HG02588 (cell line): ENCODE data around the gene LBX2.

Experiments used
- ATAC-seq: cut with Tn5 transposase; IDR thresholded peaks from one replicate; pipeline ENCODE4 v1.9.1; 2021; ENCODE audit warnings: mild to moderate bottlenecking, moderate library complexity; ENCODE audit not compliant: unreplicated experiment

LBX2 gene

DNA sequence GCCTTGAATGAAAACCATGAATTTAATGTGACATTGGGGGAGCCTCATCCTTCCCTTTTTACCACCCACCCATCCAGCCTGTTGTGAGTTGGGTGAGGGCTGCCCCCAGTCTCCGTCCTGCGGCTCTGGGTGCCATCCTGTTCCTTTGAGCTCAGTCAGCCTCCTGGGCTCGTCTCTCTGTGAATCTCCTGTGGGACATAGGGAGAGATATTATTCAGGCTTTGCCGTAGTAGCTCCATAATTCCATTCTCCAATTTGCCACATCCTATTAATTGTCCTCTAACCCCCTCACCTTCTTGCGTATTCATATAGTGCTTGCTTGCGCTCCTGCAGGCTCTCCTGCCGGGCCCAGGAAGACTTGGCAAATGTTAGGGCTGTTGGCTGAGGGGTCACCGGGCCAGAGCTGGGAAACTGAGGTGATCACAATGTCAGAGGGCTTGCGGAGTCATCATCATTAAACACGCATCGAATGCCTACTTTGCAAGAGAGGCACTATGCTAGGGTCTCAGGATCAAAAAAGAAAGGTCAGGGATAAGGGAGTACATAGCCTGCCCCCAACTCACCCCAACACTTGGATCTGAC is 27.3 kb upstream of the LBX2 start:
- no peak for ATAC-seq

DNA sequence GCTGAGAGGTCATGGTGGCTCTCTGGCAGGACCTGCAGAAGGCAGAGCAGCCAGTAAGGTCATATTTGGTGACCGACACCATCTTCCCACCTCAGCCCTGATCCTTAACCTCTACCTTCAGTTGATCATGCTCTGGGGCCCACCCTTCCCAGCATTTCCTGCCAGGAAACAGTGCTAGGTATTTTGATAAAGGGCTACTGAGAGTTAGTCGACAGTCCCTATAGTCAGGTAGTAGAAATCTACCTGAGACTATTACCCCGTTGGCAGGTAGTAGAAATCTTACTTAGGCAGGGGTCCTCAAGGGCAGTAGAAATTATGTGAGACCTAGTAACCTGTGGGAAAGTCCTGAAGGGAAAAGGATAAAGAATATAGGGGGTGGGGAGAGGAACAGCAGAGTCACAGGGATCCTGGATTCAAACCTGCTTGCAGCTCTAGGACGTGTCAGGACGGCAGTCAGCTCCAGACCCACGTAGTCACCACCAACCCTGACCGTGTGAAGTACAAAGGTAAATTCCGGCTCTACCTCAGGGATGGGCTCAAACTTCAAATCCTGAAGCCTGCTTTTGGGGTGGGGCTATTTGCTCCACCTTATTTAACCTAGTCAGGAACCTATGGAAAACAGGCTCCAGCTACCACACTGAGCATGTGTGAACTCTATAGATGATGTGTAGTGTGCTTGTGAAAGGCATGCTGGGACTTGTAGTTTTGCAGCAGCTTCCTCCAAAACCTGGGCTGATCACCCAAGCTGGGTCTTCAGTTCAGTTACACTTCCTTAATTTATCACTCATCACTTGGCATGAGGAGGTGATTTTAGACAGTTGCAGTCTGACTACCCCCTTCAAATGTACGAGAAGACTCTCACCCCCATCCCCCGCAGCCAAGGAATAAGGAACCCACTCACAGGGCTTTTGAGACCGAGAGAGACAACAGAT is 26.6 kb upstream of the LBX2 start, which contains the start of gene DQX1:
Gene DQX1, minus strand, starts transcription at position 515 of the 932 bp plus-strand sequence. Its CDS starts 502 bp downstream, at position 13.
- no peak for ATAC-seq

DNA sequence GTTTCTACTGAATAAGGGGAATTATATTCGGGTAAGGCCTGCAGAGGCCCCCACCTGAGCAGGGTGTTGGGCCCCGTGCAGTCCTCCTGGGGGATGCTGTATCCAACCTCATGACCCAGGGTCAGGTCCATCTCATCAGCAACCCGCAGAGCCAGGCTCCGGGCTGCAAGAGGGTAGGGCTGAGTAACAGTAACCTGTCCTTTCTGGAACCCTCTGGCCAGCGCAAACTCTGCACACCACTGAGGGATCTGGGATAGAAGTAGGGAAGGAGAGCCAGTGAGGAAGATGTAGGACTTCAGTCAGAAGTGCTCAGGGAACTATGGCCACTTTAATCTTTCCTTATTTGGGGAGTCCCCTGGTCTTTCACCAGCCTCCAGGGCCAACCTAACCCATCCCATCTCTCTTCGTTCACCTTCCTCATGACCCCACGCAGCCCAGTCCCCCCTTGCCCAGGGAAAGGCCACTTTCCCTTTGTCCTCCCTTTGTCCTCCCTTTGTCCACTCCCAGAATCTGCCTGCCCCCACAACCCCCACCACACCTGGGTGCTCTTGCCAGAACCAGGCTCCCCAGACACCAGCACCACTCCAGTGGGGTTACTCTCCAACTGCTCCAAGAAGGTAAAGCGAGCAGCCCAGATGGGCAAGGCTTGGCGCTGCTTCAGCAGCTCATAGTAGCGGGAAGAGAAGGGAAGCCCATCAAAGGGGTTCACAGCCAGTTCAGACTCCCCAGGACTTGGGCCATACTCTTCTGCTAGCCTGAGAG is 25.7 kb upstream of the LBX2 start:
- no peak for ATAC-seq

DNA sequence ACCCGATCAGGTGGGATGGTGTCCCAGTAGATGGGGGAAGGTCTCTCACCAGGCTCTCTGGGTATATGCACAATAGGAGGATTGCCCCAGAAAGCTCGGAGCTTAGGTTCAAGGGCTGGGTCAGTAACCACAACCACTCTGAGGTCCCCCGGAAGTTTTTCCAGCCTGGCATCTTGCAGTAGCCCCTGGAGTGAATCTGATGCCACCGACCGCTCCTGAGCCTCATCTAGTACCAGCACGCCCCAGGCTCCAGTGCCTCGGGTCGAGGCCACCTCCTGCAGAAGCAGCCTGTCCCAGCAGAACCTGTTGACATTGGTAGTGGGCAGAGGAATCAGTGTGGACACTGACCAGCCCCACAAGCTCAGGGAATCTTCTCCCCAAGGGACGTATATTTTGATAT is 24.6 kb upstream of the LBX2 start:
- ATAC-seq = no peak

DNA sequence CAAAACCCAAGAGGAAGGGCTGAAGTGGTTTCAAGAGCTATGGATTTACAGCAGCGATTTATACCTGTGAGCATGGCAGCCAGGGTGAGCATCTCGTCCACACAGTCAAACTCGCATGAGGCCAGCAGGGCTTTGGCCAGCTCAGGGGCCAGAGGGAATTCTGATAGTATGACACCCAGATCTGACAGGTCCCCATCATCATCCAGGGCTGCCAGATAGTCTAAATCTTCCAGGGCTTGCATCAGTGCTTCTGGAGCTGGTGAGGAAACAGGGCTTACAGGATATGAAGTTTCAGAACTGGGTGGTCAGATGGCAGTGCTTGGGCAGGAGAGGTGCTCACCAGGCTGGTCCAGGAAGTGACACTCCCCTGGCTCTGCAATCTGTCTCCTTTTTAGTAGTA is 23.1 kb upstream of the LBX2 start:
- no peak for ATAC-seq

DNA sequence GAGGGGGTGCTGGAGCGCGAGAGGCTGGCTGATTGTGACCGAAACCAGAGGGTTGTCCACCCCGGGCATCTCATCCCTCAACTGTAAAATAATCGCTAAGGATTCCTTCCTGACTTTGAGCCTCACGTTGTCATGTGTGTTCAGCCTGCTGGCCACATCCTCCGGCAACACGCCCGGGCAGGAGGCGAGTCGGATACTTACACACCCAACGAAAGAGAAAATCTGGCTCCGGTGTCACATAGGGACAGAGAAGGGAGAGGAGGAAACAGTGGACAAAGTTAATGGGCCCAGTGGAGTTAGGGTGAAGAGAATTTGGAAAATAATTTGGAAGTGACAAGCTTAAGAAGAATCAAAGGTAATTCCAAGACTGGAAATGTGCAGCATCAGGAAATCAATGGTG is 17.2 kb upstream of the LBX2 start:
- ATAC-seq = no peak

DNA sequence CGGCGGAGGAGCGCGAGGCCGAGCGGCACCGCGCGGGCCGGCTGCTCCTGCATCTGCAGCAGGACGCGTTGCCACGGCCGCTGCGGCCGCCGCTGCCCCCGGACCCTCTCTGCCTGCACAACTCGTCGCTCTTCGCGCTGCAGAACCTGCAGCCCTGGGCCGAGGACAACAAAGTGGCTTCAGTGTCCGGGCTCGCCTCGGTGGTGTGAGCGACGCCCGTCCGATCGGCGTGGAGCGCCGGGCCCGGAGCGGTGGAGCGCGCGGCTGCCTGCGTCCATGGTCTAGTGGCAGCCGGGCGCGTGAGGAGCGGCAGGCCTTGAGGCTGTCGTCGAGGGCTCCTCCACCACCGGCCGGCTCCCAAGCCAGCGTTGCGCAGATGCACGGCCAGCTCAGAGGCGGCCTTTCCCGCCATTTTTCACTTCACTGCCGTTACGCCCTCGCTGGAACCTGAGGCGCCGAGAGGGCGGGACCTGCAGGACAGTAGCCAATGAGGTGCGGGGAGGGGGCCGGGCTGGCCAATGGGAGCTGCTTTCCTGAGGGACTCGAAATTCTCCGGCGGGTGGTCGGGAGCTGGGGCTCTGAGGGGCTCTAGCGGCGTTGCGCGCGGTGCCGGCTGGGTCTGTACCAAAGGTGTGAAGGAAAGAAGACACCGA is 16.7 kb upstream of the LBX2 start:
- no peak for ATAC-seq

DNA sequence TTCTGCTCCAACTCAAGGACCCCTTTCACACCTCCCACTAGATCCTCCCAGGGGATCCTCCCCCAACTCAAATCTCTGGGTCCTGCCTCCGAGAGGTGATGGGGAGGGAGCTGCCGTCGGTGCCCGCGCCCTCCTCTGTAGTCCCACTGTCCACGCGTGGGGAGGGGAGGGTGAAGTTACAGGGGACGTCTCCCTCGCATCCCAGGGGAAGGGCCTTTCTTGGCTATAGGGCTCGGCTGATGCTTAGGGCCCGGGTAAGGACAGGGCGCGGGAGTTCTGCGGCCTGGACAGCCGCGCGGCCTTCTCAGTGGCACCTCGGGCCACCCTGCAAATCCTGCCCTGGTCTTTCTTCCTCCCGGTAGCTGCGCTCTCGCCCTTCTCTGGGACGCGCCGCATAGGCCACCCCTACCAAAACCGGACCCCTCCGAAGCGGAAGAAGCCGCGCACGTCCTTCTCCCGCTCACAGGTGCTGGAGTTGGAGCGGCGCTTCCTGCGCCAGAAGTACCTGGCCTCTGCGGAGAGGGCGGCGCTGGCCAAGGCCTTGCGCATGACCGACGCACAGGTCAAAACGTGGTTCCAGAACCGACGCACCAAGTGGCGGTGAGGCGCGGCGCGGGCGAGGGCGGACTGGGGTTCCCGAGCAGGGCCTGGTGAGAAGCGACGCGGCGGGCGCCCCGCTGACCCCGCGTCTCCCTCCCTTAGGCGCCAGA is 16.0 kb upstream of the LBX2 start:
- ATAC-seq = no peak

DNA sequence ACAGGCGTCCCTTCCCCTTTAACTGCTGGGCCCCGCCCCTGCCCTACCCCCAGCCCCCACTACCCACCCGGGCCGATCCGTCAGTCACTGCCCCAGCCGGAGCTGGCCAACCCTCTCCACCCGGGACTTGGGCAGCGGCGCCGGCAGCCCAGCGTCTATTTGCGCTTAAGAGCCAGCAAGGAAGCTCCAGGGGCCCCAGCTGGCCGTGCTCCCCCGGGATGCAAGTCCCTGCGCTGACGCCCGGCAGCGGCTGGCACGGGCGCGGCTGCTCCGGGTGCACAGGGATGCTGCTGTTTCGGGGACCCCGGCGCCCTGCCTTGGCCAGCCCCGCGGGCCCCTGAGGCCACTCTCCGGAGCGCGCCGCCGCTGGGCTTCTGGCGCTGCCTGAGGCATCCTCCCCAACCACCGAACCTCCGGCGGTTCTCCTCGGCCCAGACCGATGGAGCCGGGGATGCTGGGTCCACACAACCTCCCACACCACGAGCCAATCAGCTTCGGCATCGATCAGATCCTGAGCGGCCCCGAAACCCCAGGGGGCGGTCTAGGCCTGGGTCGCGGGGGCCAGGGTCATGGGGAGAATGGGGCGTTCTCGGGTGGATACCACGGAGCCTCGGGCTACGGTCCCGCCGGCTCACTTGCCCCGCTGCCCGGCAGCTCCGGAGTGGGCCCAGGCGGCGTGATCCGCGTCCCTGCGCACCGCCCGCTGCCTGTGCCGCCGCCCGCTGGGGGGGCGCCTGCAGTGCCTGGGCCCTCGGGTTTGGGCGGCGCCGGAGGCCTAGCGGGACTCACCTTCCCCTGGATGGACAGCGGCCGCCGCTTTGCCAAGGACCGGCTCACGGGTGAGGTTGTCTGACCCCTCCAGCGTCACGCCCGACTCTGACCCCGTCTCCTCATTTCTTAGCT is 15.2 kb upstream of the LBX2 start, which contains the start of gene TLX2:
Gene TLX2, plus strand, starts transcription at position 83 of the 903 bp plus-strand sequence. Its CDS starts 357 bp downstream, at position 440.
- ATAC-seq = no peak

DNA sequence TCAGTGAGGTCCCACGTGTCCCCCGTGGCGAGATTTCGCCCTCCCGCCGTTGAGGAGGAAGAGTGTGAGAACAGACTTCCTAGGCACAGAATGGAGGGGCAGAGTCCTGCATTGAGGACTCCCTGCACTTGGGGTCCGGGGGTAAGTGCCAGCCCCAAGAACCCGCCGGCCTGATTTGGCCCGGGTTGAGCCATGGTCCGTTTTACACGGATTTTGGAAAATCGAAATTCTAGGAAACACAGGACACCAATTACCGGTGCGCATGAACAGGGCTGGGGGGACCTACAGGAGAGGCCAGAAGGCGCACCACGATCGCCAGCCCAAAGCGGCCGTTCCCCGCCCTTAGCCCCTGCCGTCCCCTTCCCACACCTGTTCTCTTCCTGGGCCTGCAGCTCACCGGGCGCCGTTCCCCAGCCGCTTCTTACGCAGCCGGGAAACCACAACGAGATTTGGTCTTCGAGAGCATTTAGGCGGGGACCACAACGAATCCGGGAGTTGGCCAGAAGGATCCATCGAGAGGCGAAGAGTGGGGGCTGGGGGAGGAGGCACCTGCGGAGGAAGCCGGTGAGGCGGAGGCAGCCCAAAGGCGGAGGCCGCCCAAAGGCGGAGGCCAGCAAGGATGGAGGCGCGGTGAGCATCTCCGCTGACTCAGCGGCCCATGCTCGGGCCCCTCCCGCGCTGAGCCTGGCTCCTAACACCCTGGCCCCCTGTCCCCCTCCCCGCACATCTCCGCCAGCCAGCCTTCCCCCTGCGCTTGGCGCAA is 14.4 kb upstream of the LBX2 start:
- ATAC-seq = no peak

DNA sequence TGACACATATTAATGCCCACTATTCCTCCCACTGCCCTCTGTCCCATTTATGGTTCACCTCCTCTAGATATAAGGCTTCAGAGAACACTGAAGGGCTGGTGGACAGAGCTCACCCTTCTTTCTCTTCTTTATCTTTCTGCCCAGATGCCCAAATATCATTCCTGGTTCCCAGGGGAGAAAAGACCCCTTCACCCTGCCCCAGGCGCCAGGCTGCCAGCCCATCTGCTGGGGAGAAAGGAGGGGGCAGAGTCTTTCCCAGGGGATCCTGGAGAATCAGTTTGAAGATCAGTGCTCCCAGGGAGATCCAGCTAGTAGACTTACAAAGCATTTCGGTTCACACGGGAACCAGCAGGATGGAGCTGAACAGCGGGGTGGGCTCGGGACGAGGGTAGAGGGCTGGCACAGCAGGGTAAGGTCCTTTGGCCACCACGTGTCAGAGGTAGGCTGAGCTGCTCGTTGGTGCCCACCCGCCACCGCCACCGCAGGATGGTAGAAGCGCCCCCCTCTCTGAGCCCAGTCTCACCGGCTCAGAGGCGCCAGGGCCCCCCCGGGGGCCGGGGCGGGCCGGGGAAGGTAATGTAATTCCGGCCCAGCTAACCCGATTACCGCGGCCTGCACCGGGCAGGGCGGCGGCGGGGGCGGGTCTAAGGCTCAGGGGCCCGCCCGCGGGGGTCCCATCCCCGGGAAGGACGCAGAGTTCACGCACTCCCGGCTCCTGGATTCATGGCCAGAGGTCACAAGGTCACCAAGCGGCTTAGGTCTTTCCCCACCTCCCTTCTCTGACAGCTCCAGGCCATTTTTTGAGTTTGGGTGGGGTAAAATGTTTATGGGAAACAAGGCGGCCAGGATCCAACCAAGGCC is 13.6 kb upstream of the LBX2 start:
- ATAC-seq = no peak

DNA sequence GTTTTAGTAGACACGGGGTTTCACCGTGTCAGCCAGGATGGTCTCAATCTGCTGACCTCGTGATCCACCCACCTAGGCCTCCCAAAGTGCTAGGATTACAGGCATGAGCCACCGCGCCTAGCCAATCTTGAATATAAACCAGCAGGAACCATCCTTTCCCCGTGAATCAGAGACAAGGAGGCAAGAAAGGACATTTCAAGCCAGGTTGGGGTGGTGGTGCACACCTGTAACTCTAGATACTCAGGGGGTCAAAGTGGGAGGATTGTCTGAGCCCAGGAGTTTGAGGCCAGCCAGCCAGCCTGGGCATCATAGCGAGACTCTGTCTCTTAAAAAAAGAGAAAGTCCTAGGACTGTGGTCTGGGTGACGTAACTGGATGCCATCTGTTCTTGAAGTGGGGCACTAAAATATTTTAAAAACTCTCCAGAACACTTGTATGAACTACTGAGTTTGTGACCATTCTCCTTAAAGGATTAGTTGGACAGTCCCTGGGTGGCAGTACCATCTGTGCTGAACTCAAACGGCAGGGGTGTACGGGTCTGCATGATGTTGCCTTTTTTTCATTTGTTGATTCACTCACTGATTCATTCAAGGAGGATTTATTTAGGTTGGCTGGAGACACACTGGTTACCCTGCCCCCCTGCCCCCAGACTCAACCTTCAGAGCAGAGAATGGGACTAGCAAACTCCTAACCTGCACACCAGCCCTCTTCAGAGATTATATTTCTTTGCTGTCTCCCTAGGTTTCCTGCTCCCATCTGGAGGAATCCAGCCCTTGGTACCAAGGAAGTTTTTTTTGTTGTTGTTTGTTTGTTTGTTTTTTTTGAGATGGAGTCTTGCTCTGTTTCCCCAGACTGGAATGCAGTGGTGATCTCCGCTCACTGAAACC is 11.9 kb upstream of the LBX2 start:
- ATAC-seq = no peak

DNA sequence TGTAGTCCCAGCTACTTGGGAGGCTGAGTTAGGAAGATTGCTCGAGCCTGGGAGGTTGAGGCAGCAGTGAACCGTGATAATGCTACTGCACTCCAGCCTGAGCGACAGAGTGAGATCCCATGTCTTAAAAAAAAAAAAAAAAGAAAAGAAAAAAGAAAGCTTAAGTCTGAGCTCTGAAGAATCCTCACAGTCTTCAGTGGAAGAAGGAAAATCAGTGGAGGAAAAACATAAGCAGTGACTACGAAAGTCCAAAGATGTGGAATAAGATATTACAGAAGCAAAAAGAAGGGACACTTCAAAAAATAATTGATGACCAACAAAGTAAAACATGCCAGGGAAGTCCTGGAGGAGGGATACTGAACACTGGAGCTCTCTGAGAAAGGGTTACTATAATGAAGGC is 10.9 kb upstream of the LBX2 start:
- ATAC-seq = no peak

DNA sequence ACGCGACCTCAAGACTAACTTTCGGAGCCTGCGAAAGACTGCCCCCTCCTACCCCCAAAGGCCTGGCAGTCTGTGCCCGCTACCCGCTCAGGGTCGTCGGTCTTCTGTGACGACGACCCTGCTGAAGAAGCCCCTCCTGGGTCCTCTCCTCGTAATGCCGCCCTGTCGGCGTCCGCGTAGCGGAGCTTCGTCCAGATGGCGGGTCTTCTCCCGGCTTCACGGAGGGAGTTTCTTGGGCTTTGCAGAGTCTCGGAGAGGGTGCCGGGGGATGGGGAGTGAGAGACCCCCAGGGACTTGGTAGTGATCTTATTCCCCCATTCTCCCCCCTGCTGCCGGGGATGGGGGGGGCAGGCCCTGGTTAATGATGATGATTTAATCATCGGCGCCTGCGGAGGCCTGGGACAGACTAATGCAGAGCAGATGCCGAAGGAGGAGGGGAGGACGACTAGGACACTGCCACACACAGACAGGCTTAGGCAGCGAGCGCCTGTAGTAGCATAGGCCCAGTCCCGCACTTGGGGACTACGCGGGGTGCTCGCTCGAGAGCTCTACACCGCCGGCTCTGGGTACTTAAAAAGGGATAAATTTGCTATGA is 8.6 kb upstream of the LBX2 start:
- no peak for ATAC-seq

DNA sequence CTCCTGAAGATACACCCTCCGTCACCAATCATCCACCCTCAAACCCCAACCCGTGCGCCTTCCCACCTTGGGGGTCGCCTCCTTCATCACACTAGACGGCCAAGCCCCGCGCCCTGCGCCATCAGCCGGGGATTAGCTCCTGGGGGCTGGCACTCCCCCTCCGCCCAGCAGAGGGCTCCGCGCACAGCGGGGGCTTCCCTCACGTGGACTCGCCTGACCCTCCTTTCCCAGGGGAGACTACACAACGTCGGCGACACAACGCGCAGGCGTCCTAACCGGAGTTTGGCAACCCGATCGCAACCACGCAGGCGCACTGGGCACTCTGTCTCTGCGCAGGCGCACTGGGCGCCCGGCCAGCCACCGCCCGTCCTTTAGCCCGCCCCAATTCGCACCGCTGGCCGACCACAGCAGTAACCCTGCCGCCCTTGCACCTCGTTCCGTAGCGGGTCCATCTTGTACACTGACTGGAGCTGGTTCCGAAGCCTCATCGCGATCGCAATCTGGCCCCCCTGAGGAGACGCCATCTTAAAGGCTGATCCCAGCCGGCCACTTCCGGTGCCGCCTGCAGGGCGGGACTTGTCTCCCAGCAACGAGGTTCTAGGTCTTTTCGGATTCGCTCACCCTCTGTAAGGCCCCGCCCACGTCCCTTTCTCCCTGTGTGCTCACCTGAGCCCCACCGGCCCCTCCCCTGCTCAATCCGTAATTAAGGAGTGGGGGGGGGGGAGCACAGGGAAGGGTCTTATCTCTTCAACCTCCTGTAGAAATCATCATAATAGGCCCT is 7.9 kb upstream of the LBX2 start, which contains the start of gene PCGF1:
Gene PCGF1, minus strand, starts transcription at position 551 of the 781 bp plus-strand sequence. Its CDS starts 27 bp downstream, at position 524.
- ATAC-seq = peak; percentile 88
